NCI-H1694 treated with DMSO at 0.1 percent for 48 hours (cell line): Measurements from ENCODE around the gene FMN1.

Experiments used
- DNase-seq: peaks from one replicate; lab custom pipeline; 2025; lab: John Stamatoyannopoulos, UW

Gene FMN1

GRCh38 chr15:32718821-32719716 is 475.4 kb downstream of the FMN1 start:
- DNase-seq, result no peak

- no peak for DNase-seq
These were observed 476.2 kb downstream of the FMN1 start for GRCh38 chr15:32718227-32718820.

GRCh38 chr15:32717426-32718226 is 476.9 kb downstream of the FMN1 start, which contains the start of gene GREM1:
Gene GREM1, plus strand, starts transcription at chr15:32718004. Its CDS starts 12,687 bp downstream, at chr15:32730691.
- no peak for DNase-seq

- DNase-seq, result no peak
These were observed 477.5 kb downstream of the FMN1 start for GRCh38 chr15:32716915-32717425.

- DNase-seq, result no peak
These were observed 478.1 kb downstream of the FMN1 start for GRCh38 chr15:32716216-32716914.
